ENCODE measurements around the gene VGLL4.
"Not testable (repeated sequence)": the region's sequence is repeated elsewhere in the genome, so short reads cannot be mapped to it uniquely, and the experiment has no call there.

VGLL4 gene

GRCh38 chr3:11606090-11606784 is 37.5 kb downstream of the VGLL4 start:
- DNase-seq (ENCODE audit: low spot score) = no peak

- no peak for DNase-seq (ENCODE audit: low spot score)
Observed at GRCh38 chr3:11605398-11605797, 38.3 kb downstream of the VGLL4 start.

- no peak for DNase-seq (ENCODE audit: low spot score)
Observed at GRCh38 chr3:11604139-11604892, 39.4 kb downstream of the VGLL4 start.

GRCh38 chr3:11603628-11604027 is 40.1 kb downstream of the VGLL4 start:
- no peak for DNase-seq (ENCODE audit: low spot score)

GRCh38 chr3:11602886-11603527 is 40.7 kb downstream of the VGLL4 start:
- no peak for DNase-seq (ENCODE audit: low spot score)

GRCh38 chr3:11602239-11602840 is 41.4 kb downstream of the VGLL4 start:
- no peak for DNase-seq (ENCODE audit: low spot score)

- DNase-seq (ENCODE audit: low spot score) = no peak
Observed at GRCh38 chr3:11601446-11602238, 42.1 kb downstream of the VGLL4 start.

- DNase-seq (ENCODE audit: low spot score) = no peak
Observed at GRCh38 chr3:11600501-11601282, 43.0 kb downstream of the VGLL4 start.

- no peak for DNase-seq (ENCODE audit: low spot score)
Observed at GRCh38 chr3:11596387-11596786, 47.3 kb downstream of the VGLL4 start.

- DNase-seq (ENCODE audit: low spot score) = not testable (repeated sequence)
Observed at GRCh38 chr3:11595024-11595423, 48.7 kb downstream of the VGLL4 start.

GRCh38 chr3:11593318-11594034 is 50.2 kb downstream of the VGLL4 start:
- DNase-seq (ENCODE audit: low spot score) = no peak

- no peak for DNase-seq (ENCODE audit: low spot score)
Observed at GRCh38 chr3:11592445-11593298, 51.0 kb downstream of the VGLL4 start.

GRCh38 chr3:11591391-11592282 is 52.1 kb downstream of the VGLL4 start:
- no peak for DNase-seq (ENCODE audit: low spot score)

GRCh38 chr3:11591002-11591355 is 52.7 kb downstream of the VGLL4 start:
- DNase-seq (ENCODE audit: low spot score) = no peak

GRCh38 chr3:11589706-11590105 is 54.0 kb downstream of the VGLL4 start:
- DNase-seq (ENCODE audit: low spot score) = no peak

- DNase-seq (ENCODE audit: low spot score) = no peak
Observed at GRCh38 chr3:11588755-11589154, 55.0 kb downstream of the VGLL4 start.

- no peak for DNase-seq (ENCODE audit: low spot score)
Observed at GRCh38 chr3:11588338-11588737, 55.4 kb downstream of the VGLL4 start.

GRCh38 chr3:11587766-11588165 is 55.9 kb downstream of the VGLL4 start:
- no peak for DNase-seq (ENCODE audit: low spot score)

Measured in CD4-positive, alpha-beta T cell treated with Interleukin-6 at 100 ng/mL for 8 hours (primary cell).